ENCODE measurements around the gene SLC45A1. TPM values are rescaled to one million over a fixed set of nuclear protein-coding genes. Genes with fewer than 3 reads are reported as not detected.

SLC45A1 gene
- total RNA-seq, 1 experiment from 2014 or later = 13.8 TPM

GRCh38 chr1:8326265-8326664 lies 8.4 kb downstream of the SLC45A1 start:
- Histone ChIP-seq H3K4me2 (ENCODE audit: low read length) (no peak overlapping the region), H3K27ac (ENCODE audit: low read depth, low read length) (no peak overlapping the region), H3K4me3 (replicated peaks in 1 of 2; ENCODE audit: low read depth in 1 of 2, low read length in 2 of 2) (no peak overlapping the region), H3K4me1 (ENCODE audit: control insufficient read depth in 1 of 2, insufficient read depth in 2 of 2, low read length in 2 of 2) (no peaks in the 10 kb centered on the region), H3K9me2 (ENCODE audit: insufficient read depth) (no peaks in the 10 kb centered on the region; the same call in 1 of the 2 replicates), H3K9me3 (ENCODE audit: control insufficient read depth in 1 of 2, insufficient read depth in 1 of 2, low read depth in 1 of 2, low read length in 2 of 2) (no peaks in the 10 kb centered on the region), H2AFZ (ENCODE audit: low read depth, low read length, poor library complexity, severe bottlenecking) (no peak overlapping the region), H4K20me1 (ENCODE audit: insufficient read depth) (no peaks in the 10 kb centered on the region), H3K36me3 (ENCODE audit: control insufficient read depth in 1 of 2, insufficient read depth in 2 of 2, low read length in 2 of 2) (peaks cover 7 to 9% of the 10 kb centered on the region in 2 experiments), H3K27me3 (ENCODE audit: insufficient read depth, low read length) (no peaks in the 10 kb centered on the region), H3K9ac (ENCODE audit: low read length) (no peak overlapping the region), H3K79me2 (ENCODE audit: insufficient read depth, low read length) (no peaks in the 10 kb centered on the region)
- CTCF ChIA-PET = no interaction called here
- no peak for ATAC-seq
- RAD21 ChIA-PET (ENCODE audit: low non-redundant PET in 1 of 2, low total read pairs in 2 of 2, uncharacterized antibody in 2 of 2, unreplicated experiment in 2 of 2) = no interaction called here
- intact Hi-C loops (cut with micrococcal nuclease) = no loop called here
- POLR2A ChIA-PET = no interaction called here
- BruUV-seq (replicated peaks) = no TSS peak
- no peak for TF ChIP-seq FOSL1 (IDR thresholded peaks at IDR 0.05; ENCODE audit: low read depth)
- TF ChIP-seq ZFX (IDR thresholded peaks at IDR 0.05) = no peak
- TF ChIP-seq ELF1 (IDR thresholded peaks at IDR 0.05; ENCODE audit: borderline replicate concordance, low read depth) = no peak
- TF ChIP-seq CTCF (IDR thresholded peaks at IDR 0.05 in 2 of 3, conservative IDR thresholded peaks at IDR 0.05 in 1 of 3; ENCODE audit: borderline replicate concordance in 1 of 3, insufficient read depth in 1 of 3, low read depth in 2 of 3, low read length in 2 of 3) = no peak
- no peak for TF ChIP-seq POLR2A (IDR thresholded peaks at IDR 0.05; ENCODE audit: borderline replicate concordance, extremely low read depth, insufficient read depth, insufficient read length)
- no peak for TF ChIP-seq RAD21 (IDR thresholded peaks at IDR 0.05; ENCODE audit: low read depth)
- TF ChIP-seq SIN3A (IDR thresholded peaks at IDR 0.05; ENCODE audit: low read depth) = no peak
- TF ChIP-seq ZNF274 (IDR thresholded peaks at IDR 0.05; ENCODE audit: low read depth, low read length) = no peak
- TF ChIP-seq EZH2 (IDR thresholded peaks at IDR 0.05) = no peak
- TF ChIP-seq SP1 (IDR thresholded peaks at IDR 0.05; ENCODE audit: low read depth) = no peak
- no peak for TF ChIP-seq MAX (IDR thresholded peaks at IDR 0.05)
- no peak for TF ChIP-seq CEBPB (IDR thresholded peaks at IDR 0.05; ENCODE audit: low read depth)
- TF ChIP-seq YY1 (IDR thresholded peaks at IDR 0.05; ENCODE audit: extremely low read depth, insufficient replicate concordance, low read depth, low read length) = no peak
- no peak for TF ChIP-seq JUND (IDR thresholded peaks at IDR 0.05)
- no peak for TF ChIP-seq EGR1 (IDR thresholded peaks at IDR 0.05; ENCODE audit: low read depth)
- no peak for DNase-seq (ENCODE audit: low read depth, low spot score)

Measured in HCT116 (cell line).